Measurements from ENCODE around the gene CD44.

Gene CD44

DNA sequence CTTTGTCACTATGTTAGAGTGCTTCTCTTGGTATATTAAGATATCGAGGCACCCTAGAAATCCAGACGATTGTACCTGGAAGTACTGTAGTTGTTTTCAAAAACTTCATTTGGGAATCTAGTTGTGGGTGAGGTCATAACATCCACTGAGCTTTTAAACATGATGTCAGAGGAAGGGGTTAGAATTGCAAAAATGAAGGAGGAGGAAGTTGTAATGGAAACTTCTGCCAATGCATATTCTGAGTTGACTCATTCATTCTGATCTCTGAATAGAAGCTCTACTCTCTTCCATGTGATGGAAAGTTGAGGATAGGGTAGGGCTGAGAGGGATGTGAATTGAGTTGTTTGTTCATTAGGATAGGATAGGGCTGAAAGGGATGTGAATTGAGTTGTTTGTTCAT is 7.7 kb downstream of the CD44 start:
- no peak overlapping the region for H3K4me3 ChIP-seq (ENCODE audit: control insufficient read depth, low read depth, low read length)
- no peak for DNase-seq (ENCODE audit: low read depth)
- no peak for TF ChIP-seq CTCF (IDR thresholded peaks at IDR 0.05; ENCODE audit: control insufficient read depth, insufficient read depth, low read depth, low read length, missing control alignments)

DNA sequence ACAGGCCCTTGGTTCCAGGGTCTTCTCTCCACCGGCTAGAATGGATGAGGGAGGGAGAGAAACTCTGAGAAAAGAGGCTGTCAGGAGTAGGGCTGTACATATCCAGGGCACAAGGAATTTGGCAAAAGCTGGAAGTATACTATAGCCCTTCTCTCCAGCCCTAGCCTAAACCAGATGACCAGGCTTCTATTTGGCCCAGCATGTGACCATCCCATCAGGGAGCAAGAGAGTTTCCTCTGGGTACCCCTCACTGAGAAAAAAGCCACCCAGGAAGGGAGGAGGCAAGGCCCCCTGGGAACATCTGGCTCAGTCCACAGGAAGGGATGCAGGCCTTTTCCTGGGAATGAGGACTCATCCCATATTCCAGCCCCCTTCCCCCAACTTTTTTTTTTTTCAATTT is 8.3 kb downstream of the CD44 start:
- H3K4me3 ChIP-seq (ENCODE audit: control insufficient read depth, low read depth, low read length) = no peak overlapping the region
- DNase-seq (ENCODE audit: low read depth) = no peak
- no peak for TF ChIP-seq CTCF (IDR thresholded peaks at IDR 0.05; ENCODE audit: control insufficient read depth, insufficient read depth, low read depth, low read length, missing control alignments)

- H3K4me3 ChIP-seq (ENCODE audit: control insufficient read depth, low read depth, low read length) = no peak overlapping the region
- TF ChIP-seq CTCF (IDR thresholded peaks at IDR 0.05; ENCODE audit: control insufficient read depth, insufficient read depth, low read depth, low read length, missing control alignments) = no peak
- DNase-seq (ENCODE audit: low read depth) = no peak
These were observed 9.3 kb downstream of the CD44 start for GRCh38 chr11:35148163-35148837.

DNA sequence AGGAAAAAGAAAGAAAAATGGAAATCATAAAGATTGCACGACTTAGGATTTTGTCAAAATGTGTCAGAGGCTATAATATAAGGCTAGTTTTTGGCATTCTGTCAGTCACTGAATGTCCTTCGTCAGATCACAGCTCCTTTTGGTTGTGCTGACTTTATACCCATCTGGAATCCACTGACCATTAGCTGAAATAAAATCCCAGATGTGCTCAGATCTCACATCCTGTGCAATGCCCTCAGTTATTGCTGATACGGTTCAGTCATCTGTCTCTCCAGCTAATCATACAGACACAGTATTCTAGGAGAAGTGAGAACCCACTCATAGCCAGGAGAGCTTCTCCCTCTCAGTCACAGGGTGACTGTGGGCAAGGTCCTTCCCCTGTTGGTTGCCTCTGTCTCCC is 11.5 kb downstream of the CD44 start:
- no peak for DNase-seq (ENCODE audit: low read depth)
- no peak for TF ChIP-seq CTCF (IDR thresholded peaks at IDR 0.05; ENCODE audit: control insufficient read depth, insufficient read depth, low read depth, low read length, missing control alignments)

GRCh38 chr11:35151241-35151640 is 12.3 kb downstream of the CD44 start:
- no peak for TF ChIP-seq CTCF (IDR thresholded peaks at IDR 0.05; ENCODE audit: control insufficient read depth, insufficient read depth, low read depth, low read length, missing control alignments)
- H3K4me3 ChIP-seq (ENCODE audit: control insufficient read depth, low read depth, low read length) = no peak overlapping the region
- no peak for DNase-seq (ENCODE audit: low read depth)

More for the DNA sequence above, 11.5 kb downstream of the CD44 start:
- no peak overlapping the region for H3K4me3 ChIP-seq (ENCODE audit: control insufficient read depth, low read depth, low read length)

- H3K4me3 ChIP-seq (ENCODE audit: control insufficient read depth, low read depth, low read length) = no peak overlapping the region
- TF ChIP-seq CTCF (IDR thresholded peaks at IDR 0.05; ENCODE audit: control insufficient read depth, insufficient read depth, low read depth, low read length, missing control alignments) = no peak
- DNase-seq (ENCODE audit: low read depth) = no peak
These were observed 12.8 kb downstream of the CD44 start for GRCh38 chr11:35151683-35152280.
